CD4-positive, alpha-beta T cell (primary cell): Measurements from ENCODE around the gene BCL2L12. TPM values are rescaled to one million over a fixed set of nuclear protein-coding genes. Genes with fewer than 3 reads are reported as not detected.

Source experiments
- ATAC-seq: fragments of 200-7000 bp; cut with Tn5 transposase; one replicate; pipeline ENCODE4 v1.10.0; 2022; ENCODE audit warnings: mild to moderate bottlenecking; ENCODE audit not compliant: poor library complexity
- CTCF ChIA-PET: fragments of 350-600 bp; sonication (Branson Sonifier 250); formaldehyde crosslinking; loops from one replicate; lab custom pipeline; 2021; ENCODE audit warnings: antibody characterized with exemption, inconsistent platforms; lab: Charles Lee
- POLR2A ChIA-PET: fragments of 350-600 bp; sonication (Branson Sonifier 250); formaldehyde crosslinking; loops from one replicate; lab custom pipeline; 2021; ENCODE audit warnings: antibody characterized with exemption, inconsistent platforms; lab: Charles Lee
- DNase-seq, 14 experiments: peaks; one replicate each; pipeline ENCODE4 v3.0.0-alpha.2; 2013 to 2020; ENCODE audit warnings: mixed read lengths in 2 of 14
- H3K27ac ChIP-seq, 2 donors: one replicate each; pipeline versions ENCODE4 v1.5.1 to v1.7.0; 2013; ENCODE audit warnings: low read length in 2 of 2, low read depth in 1 of 2, mild to moderate bottlenecking in 1 of 2
- H3K27me3 ChIP-seq, 2 experiments: 1 replicate in 1 of 2; 2 replicates in 1 of 2; pipeline versions ENCODE4 v1.6.1 to v1.7.0; 2013; ENCODE audit warnings: low read length in 2 of 2, control low read depth in 1 of 2, mild to moderate bottlenecking in 1 of 2, moderate library complexity in 1 of 2; ENCODE audit not compliant: insufficient read depth in 2 of 2, control insufficient read depth in 1 of 2
- H3K36me3 ChIP-seq: one replicate; pipeline ENCODE4 v1.6.1; 2013; ENCODE audit warnings: low read length, control low read depth; ENCODE audit not compliant: insufficient read depth
- H3K4me1 ChIP-seq: one replicate; pipeline ENCODE4 v1.6.1; 2013; ENCODE audit warnings: low read length, control low read depth; ENCODE audit not compliant: insufficient read depth
- H3K4me3 ChIP-seq: one replicate; pipeline ENCODE4 v1.5.1; 2013; ENCODE audit warnings: mild to moderate bottlenecking, low read length, moderate library complexity
- H3K9me3 ChIP-seq, 2 experiments: 1 replicate in 1 of 2; 2 replicates in 1 of 2; pipeline versions ENCODE4 v1.6.1 to v1.7.0; 2013; ENCODE audit warnings: low read length in 2 of 2, mild to moderate bottlenecking in 2 of 2, control low read depth in 1 of 2, moderate library complexity in 1 of 2; ENCODE audit not compliant: control insufficient read depth in 1 of 2, insufficient read depth in 1 of 2
- H3K27ac Mint-ChIP-seq: one replicate; pipeline ENCODE4 v1.8.0; 2020; ENCODE audit warnings: mixed read lengths
- H3K27me3 Mint-ChIP-seq: one replicate; pipeline ENCODE4 v1.8.0; 2021; ENCODE audit warnings: mixed read lengths
- H3K36me3 Mint-ChIP-seq: one replicate; pipeline ENCODE4 v1.8.0; 2021; ENCODE audit warnings: low read depth, mixed read lengths
- H3K4me1 Mint-ChIP-seq: one replicate; pipeline ENCODE4 v1.8.0; 2021; ENCODE audit warnings: low read depth, mixed read lengths
- H3K4me3 Mint-ChIP-seq: one replicate; pipeline ENCODE4 v1.8.0; 2020; ENCODE audit warnings: mild to moderate bottlenecking, mixed read lengths
- H3K9me3 Mint-ChIP-seq: one replicate; pipeline ENCODE4 v1.8.0; 2020; ENCODE audit warnings: mixed read lengths
- intact Hi-C, 2 experiments: fragments of 100-400 bp; cut with DNase I in 1 of 2; cut with micrococcal nuclease in 1 of 2; formaldehyde crosslinking; loops; one replicate each; pipeline versions ENCODE4 v1.15.1 to v1.9.0; 2023 to 2025; cut with DNase I, micrococcal nuclease
- total RNA-seq, 174 experiments: library from RNA in 2 of 174; stranded (reverse) in 2 of 174; gene quantifications; one replicate each; pipeline ENCODE4 v1.2.3 and lab custom pipeline; 2021 to 2026
- TF ChIP-seq, protein P1 (sequence below): fragments of 200-600 bp; IDR thresholded peaks from one replicate; pipeline ENCODE4 v1.8.0; 2022; ENCODE audit warnings: antibody characterized with exemption, mild to moderate bottlenecking

Gene BCL2L12
- total RNA-seq, 2 experiments from 2014 or later: 9.9 to 11.3 TPM

DNA sequence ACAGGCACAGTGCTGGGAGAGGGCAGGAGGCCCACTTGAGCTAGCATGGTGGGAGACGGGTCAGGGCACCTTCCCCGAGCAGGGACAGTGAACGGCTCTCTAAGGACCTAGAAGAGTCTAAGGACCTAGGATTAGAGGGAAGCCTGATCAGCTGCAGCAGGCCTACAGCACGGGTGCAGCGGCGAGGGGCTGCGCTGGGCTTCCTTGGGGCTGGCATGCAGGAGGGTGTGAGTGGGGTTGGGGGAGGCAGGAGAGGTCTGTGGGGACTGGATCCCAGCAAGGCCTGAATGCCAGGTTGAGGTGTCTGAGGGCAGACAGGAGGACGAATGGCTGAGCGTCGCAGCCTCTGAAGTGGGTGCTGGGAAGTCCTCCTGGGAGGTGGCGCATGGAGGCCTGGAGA, 20.1 kb upstream of the BCL2L12 start:
- H3K4me3 ChIP-seq: no peak overlapping the region

DNA sequence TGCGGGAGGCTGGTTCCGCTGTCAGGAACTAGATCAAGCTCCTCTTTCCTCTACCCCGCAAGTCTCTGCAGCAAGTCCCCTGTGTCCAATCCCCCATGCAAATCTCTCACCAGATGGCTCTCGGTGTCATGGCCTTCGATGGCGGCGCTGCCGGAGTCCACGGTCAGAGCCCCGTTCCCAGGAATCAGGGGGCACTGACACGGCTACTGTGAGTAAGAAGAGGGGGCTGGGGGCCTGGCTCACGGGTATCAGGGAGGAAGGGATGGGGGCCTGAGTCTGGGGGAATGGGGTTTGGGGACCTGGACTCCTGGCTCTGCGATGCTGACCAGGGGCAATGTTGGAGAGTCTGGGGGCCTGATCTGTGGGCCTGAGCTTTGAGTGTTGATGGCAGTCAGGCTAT, 19.7 kb upstream of the BCL2L12 start:
- Mint-ChIP-seq H3K27me3 (no peaks in the 10 kb centered on the region), H3K4me3 (no peak overlapping the region), H3K4me1 (peaks cover 38% of the 10 kb centered on the region), H3K9me3 (no peaks in the 10 kb centered on the region), H3K36me3 (peaks cover 38% of the 10 kb centered on the region), H3K27ac (peak overlapping the region; percentile 20)
- ATAC-seq: no peak
- DNase-seq: peak in 1 of 14 experiments; percentile 20
- CTCF ChIA-PET: no interaction called here
- no peaks in the 10 kb centered on the region for H3K27me3 ChIP-seq
- no peak overlapping the region for H3K27ac ChIP-seq
- H3K9me3 ChIP-seq: no peaks in the 10 kb centered on the region
- peaks cover 54% of the 10 kb centered on the region for H3K36me3 ChIP-seq
- TF ChIP-seq, protein P1, sequence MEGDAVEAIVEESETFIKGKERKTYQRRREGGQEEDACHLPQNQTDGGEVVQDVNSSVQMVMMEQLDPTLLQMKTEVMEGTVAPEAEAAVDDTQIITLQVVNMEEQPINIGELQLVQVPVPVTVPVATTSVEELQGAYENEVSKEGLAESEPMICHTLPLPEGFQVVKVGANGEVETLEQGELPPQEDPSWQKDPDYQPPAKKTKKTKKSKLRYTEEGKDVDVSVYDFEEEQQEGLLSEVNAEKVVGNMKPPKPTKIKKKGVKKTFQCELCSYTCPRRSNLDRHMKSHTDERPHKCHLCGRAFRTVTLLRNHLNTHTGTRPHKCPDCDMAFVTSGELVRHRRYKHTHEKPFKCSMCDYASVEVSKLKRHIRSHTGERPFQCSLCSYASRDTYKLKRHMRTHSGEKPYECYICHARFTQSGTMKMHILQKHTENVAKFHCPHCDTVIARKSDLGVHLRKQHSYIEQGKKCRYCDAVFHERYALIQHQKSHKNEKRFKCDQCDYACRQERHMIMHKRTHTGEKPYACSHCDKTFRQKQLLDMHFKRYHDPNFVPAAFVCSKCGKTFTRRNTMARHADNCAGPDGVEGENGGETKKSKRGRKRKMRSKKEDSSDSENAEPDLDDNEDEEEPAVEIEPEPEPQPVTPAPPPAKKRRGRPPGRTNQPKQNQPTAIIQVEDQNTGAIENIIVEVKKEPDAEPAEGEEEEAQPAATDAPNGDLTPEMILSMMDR: no peak
- H3K4me1 ChIP-seq: peaks cover 42% of the 10 kb centered on the region
- POLR2A ChIA-PET: interaction anchor here (1.0 kb wide), 1 partner anchor 16 kb away, joined by 5 read pairs; no protein-coding TSS in a partner anchor
- no peak overlapping the region for H3K4me3 ChIP-seq
- intact Hi-C loops: no loop called here

More for the DNA sequence above, 20.1 kb upstream of the BCL2L12 start:
- Mint-ChIP-seq H3K27me3 (no peaks in the 10 kb centered on the region), H3K27ac (peak overlapping the region; percentile 20), H3K4me1 (peaks cover 42% of the 10 kb centered on the region), H3K36me3 (peaks cover 40% of the 10 kb centered on the region), H3K4me3 (no peak overlapping the region), H3K9me3 (no peaks in the 10 kb centered on the region)
- POLR2A ChIA-PET: interaction anchor here (1.0 kb wide), 1 partner anchor 16 kb away, joined by 5 read pairs; no protein-coding TSS in a partner anchor
- Histone ChIP-seq H3K27ac (no peak overlapping the region), H3K4me1 (peaks cover 46% of the 10 kb centered on the region), H3K36me3 (peaks cover 51% of the 10 kb centered on the region), H3K27me3 (no peaks in the 10 kb centered on the region), H3K9me3 (no peaks in the 10 kb centered on the region)
- intact Hi-C loops: no loop called here
- TF ChIP-seq, protein P1: no peak
- ATAC-seq (no peak), DNase-seq (no peak)
- CTCF ChIA-PET: no interaction called here

DNA sequence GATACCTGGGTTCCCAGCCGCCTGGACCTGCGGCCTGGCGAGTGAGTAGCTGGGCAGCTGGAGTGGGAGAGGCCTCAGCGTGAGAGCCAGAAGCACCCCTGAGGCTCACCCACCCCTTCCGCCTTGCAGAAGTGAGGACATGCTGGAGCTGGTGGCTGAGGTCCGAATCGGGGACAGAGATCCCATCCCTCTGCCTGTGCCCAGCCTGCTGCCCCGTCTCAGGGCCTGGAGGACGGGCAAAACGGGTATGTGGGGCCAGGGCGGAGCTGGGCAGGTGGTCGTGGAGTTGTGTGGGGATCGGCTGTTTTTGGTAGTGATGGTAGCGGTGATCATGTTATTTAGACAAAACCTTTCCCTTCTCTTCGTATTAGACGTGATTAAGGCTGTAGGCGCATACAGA, 19.1 kb upstream of the BCL2L12 start:
- intact Hi-C loops: no loop called here
- Mint-ChIP-seq H3K4me1 (peaks cover 35% of the 10 kb centered on the region), H3K36me3 (peaks cover 38% of the 10 kb centered on the region), H3K9me3 (no peaks in the 10 kb centered on the region), H3K27ac (no peak overlapping the region), H3K4me3 (no peak overlapping the region), H3K27me3 (no peaks in the 10 kb centered on the region)
- no peak for ATAC-seq
- H3K27ac ChIP-seq: no peak overlapping the region
- no peak overlapping the region for H3K4me3 ChIP-seq
- DNase-seq: peak in 1 of 14 experiments; percentile 14
- no peaks in the 10 kb centered on the region for H3K27me3 ChIP-seq
- no peaks in the 10 kb centered on the region for H3K9me3 ChIP-seq
- ChIA-PET POLR2A (no interaction called here), CTCF (no interaction called here)
- peaks cover 36% of the 10 kb centered on the region for H3K4me1 ChIP-seq
- TF ChIP-seq, protein P1: no peak
- peaks cover 56% of the 10 kb centered on the region for H3K36me3 ChIP-seq
